Kidney epithelial cell (primary cell): Measurements from ENCODE around the gene CEP57. TPM values are rescaled to one million over a fixed set of nuclear protein-coding genes. Genes with fewer than 3 reads are reported as not detected.

Source experiments
- DNase-seq: peaks from one replicate; pipeline ENCODE4 v3.0.0-alpha.2; 2010; ENCODE audit warnings: low read depth
- H3K27me3 ChIP-seq: 2 replicates; pipeline ENCODE4 v1.6.0; 2011; ENCODE audit warnings: low read length; ENCODE audit not compliant: control insufficient read depth, insufficient read depth
- H3K36me3 ChIP-seq: 2 replicates; pipeline ENCODE4 v1.5.1; 2011; ENCODE audit warnings: low read length; ENCODE audit not compliant: control insufficient read depth, insufficient read depth
- H3K4me3 ChIP-seq: 2 replicates; pipeline ENCODE4 v1.5.1; 2011; ENCODE audit warnings: low read depth, mild to moderate bottlenecking, control low read depth, low read length
- total RNA-seq: library from RNA; depleted of rRNA; stranded (reverse); fragments of >200 nt; gene quantifications from 2 replicates; pipeline ENCODE4 v1.2.3, GENCODE V29; 2015
- TF ChIP-seq, protein P1 (sequence below): IDR thresholded peaks from 2 replicates; pipeline ENCODE4 v1.5.1; 2011; ENCODE audit warnings: mild to moderate bottlenecking, moderate library complexity, low read length, control low read depth, inconsistent platforms; ENCODE audit not compliant: insufficient read depth, poor library complexity, severe bottlenecking

The CEP57 gene
- total RNA-seq, 1 donor from 2014 or later: 44.8 TPM

DNA sequence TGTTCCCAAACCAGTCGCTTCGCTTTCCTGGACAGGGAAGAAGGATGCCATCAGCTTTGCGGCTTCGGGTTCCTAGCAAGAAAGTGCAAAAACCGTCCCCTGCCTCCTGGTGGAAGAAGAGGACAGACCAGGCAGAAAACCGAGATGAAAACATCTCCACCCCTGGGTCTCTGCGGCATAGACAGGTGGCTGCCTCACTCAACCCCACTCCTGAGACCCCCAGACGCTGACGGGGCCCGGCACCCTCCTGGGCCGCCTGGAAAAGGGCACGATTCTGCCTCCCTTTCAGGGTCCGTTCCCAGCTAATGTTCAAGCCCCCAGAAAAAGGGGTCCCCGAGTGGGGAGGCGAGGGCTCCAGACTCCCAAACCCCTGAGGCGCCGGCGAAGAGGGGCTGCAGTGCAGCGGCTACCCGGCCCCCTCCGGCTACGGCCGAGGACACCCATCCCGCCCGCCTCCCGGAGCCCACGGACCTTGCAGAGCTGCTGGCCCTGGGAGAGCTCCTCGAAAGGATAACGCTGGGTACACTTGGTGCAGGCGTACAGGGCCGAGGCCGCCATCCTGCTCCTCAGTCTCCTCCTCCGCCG lies 1.3 kb upstream of the CEP57 start:
- Histone ChIP-seq H3K36me3 (no peaks in the 10 kb centered on the region), H3K27me3 (no peaks in the 10 kb centered on the region), H3K4me3 (peak overlapping the region; percentile 71)
- DNase-seq: no peak
- TF ChIP-seq, protein P1, sequence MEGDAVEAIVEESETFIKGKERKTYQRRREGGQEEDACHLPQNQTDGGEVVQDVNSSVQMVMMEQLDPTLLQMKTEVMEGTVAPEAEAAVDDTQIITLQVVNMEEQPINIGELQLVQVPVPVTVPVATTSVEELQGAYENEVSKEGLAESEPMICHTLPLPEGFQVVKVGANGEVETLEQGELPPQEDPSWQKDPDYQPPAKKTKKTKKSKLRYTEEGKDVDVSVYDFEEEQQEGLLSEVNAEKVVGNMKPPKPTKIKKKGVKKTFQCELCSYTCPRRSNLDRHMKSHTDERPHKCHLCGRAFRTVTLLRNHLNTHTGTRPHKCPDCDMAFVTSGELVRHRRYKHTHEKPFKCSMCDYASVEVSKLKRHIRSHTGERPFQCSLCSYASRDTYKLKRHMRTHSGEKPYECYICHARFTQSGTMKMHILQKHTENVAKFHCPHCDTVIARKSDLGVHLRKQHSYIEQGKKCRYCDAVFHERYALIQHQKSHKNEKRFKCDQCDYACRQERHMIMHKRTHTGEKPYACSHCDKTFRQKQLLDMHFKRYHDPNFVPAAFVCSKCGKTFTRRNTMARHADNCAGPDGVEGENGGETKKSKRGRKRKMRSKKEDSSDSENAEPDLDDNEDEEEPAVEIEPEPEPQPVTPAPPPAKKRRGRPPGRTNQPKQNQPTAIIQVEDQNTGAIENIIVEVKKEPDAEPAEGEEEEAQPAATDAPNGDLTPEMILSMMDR: peak; percentile 37

DNA sequence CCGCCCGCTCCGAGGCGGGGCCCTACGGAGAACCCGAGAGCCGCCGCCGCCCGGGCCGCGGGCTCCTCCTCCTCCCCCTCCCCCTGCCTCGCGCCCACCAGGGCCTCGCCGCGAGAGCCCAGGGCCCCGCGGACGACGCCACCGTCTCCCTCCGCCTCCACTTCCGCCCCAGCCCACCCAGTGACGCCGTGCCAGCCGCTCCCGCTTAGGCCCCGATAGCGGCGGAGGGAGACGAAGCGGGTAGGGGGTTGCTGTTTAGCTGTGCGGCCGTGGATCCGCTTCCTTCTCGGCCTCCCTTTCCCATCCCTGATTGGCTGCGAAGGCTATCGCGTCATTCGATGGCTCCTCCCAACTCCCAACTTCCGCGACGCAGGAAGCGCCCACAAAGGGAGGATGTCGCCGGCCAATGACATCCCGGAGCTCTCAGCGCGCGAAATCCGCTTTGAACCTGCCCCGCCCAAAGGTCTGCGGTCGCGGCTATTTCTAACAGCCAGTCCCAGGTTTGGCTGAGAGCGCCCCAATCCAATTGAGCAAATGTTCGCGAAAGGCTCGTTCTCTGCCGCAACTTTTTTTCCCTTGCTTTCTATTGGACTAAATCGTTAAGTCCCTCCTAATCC lies 684 bp upstream of the CEP57 start, which contains the start of gene FAM76B:
TSS of gene FAM76B (minus strand) at position 277 of the 617 bp plus-strand sequence. CDS start 304 bp downstream, outside the sequence.
- peak; percentile 96 for DNase-seq
- TF ChIP-seq, protein P1: no peak
- H3K4me3 ChIP-seq: peak within 1 kb of the TSS; percentile 71
- no peaks in the 10 kb centered on the region for H3K36me3 ChIP-seq
- no peaks in the 10 kb centered on the region for H3K27me3 ChIP-seq

DNA sequence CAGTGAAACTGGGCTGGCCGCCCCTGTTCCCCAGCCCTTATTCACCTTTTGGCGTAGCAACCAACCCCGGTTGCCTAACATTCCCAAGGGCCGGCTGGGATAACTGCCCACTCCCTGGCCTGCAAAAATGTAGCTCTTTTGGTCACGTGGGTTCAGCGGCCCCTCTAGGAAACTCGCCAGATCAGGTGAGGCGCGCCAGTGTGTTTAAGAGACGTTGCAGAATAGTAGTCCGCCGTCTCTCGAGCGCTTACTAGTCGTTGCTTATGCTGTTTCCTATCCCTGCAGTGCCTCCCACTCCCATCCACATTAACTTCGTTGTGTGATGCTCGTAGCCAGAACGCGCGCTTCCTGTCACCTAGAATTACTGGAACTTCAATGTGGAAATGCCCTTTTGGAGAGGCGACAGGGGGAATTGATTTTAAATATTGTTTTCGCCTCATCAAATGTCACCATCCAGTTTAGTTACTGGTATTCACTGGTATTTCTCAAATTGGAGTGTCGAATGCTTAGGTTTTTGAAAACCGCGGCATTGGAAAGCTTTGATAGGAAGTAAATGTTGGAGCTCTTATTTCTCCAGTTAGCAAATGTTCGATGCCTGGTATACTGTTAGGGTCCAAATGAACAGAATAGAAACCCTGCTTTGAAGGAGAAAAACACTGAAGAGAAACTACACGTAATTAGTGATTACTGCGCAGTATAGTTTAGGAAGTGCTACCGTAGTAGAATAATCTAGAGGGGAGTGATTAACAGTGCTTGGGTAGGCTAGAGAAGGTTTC lies 823 bp downstream of the CEP57 start:
- no peak for DNase-seq

DNA sequence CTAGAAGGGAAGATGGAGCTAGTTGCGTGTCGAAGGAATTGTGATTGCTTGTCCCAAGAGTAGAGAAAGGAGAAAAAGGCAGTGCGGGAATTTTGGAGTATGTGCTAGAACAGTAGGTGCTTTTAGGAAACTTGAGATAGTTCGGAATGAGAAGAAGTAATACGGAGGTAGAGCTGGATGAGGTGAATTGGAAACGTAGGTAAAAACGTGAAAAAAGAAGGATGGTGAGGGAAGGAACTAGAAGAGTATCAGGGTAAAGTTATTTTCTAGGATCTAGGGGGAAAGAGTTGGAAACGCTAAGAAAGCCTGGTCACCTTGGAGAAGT lies 1.4 kb downstream of the CEP57 start:
- peak overlapping the region; percentile 71 for H3K4me3 ChIP-seq
- no peaks in the 10 kb centered on the region for H3K36me3 ChIP-seq
- no peaks in the 10 kb centered on the region for H3K27me3 ChIP-seq
- TF ChIP-seq, protein P1: no peak
- DNase-seq: no peak

More for the DNA sequence above, 823 bp downstream of the CEP57 start:
- Histone ChIP-seq H3K27me3 (no peaks in the 10 kb centered on the region), H3K36me3 (no peaks in the 10 kb centered on the region), H3K4me3 (peak overlapping the region; percentile 71)
- TF ChIP-seq, protein P1: no peak

DNA sequence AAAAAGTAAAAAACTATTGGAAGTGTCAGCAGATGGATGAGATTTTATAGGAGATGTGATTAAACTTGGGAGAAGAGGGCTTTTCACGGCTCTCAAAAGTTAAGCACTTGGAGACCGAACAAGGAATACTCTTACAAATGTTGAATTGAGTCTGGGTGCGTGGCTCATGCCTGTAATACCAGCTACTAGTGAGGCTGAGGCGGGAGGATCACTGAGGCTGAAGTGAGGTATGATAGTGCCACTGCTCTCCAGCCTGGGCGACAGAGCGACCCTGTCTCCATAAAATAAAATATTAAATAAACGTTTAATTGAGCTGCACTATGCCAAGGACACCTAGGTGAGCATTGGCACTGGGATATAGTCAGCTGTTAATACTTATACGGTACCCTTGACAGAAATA lies 1.9 kb downstream of the CEP57 start:
- Histone ChIP-seq H3K36me3 (no peaks in the 10 kb centered on the region), H3K27me3 (no peaks in the 10 kb centered on the region), H3K4me3 (no peak overlapping the region)
- TF ChIP-seq, protein P1: no peak
- DNase-seq: no peak
